ENCODE measurements around the gene ATG3. TPM values are rescaled to one million over a fixed set of nuclear protein-coding genes. Genes with fewer than 3 reads are reported as not detected.

Gene ATG3
- total and polyA plus RNA-seq, 2 donors (not counting 3 experiments of a cell fraction or from before 2014, with no cell fraction given) = 36.0 to 62.4 TPM

GRCh38 chr3:112587336-112587735, 25.6 kb upstream of the ATG3 start:
- Histone ChIP-seq H3K9me3 (replicated peaks; ENCODE audit: control insufficient read depth, insufficient read depth, low read length) (no peaks in the 10 kb centered on the region), H3K9me1 (replicated peaks; ENCODE audit: control insufficient read depth, extremely low read depth, insufficient read depth, low read length) (no peaks in the 10 kb centered on the region), H3K27ac (ENCODE audit: insufficient read depth, low read depth, low read length) (no peak overlapping the region), H4K20me1 (replicated peaks; ENCODE audit: control insufficient read depth, extremely low read depth, insufficient read depth, low read length) (no peaks in the 10 kb centered on the region), H3K79me2 (ENCODE audit: control insufficient read depth, insufficient read depth, low read length) (no peaks in the 10 kb centered on the region), H3K4me1 (ENCODE audit: control insufficient read depth, extremely low read depth, insufficient read depth, low read length) (peaks cover 4% of the 10 kb centered on the region), H3K36me3 (ENCODE audit: control insufficient read depth in 2 of 2, extremely low read depth in 1 of 2, insufficient read depth in 2 of 2, low read length in 2 of 2) (no peaks in the 10 kb centered on the region), H3K4me3 (replicated peaks in 1 of 3; ENCODE audit: insufficient read depth in 1 of 3, low read depth in 1 of 3, low read length in 3 of 3) (no peak overlapping the region), H2AFZ (ENCODE audit: low read depth, low read length) (no peak overlapping the region), H3K27me3 (ENCODE audit: control insufficient read depth in 2 of 2, insufficient read depth in 2 of 2, low read length in 2 of 2) (no peaks in the 10 kb centered on the region), H3K9ac (replicated peaks; ENCODE audit: extremely low read depth, insufficient read depth, low read length) (no peak overlapping the region), H3K4me2 (ENCODE audit: insufficient read depth, low read length) (no peak overlapping the region)
- no peak for FAIRE-seq
- ChIA-PET CTCF (no interaction called here), POLR2A (no interaction called here)
- dilution Hi-C loops (cut with MboI; ENCODE audit: extremely low pct_ligation_motif_present, low sequenced_read_pairs) = no loop called here
- BruUV-seq (replicated peaks) = no TSS peak
- DNase-seq (ENCODE audit: low read depth, low spot score) = no peak
- intact Hi-C loops (cut with micrococcal nuclease) = loop anchor here (10.0 kb wide), 1 partner anchor 697 kb away; no protein-coding TSS in a partner anchor
- TF ChIP-seq CTCF (IDR thresholded peaks at IDR 0.05; ENCODE audit: extremely low read depth in 1 of 2, insufficient read depth in 1 of 2, low read depth in 1 of 2, low read length in 2 of 2) (no peak), EZH2 (IDR thresholded peaks at IDR 0.05; ENCODE audit: borderline replicate concordance, low read depth, low read length, severe bottlenecking) (no peak), GATA2 (IDR thresholded peaks at IDR 0.05; ENCODE audit: insufficient read depth, insufficient read length, low read depth, low read length) (no peak), POLR2A (IDR thresholded peaks at IDR 0.05; ENCODE audit: low read depth, low read length) (no peak), MAX (IDR thresholded peaks at IDR 0.05; ENCODE audit: insufficient read depth, insufficient read length) (no peak), JUN (IDR thresholded peaks at IDR 0.05; ENCODE audit: borderline replicate concordance, insufficient read depth, insufficient read length, low read depth) (no peak), MYC (IDR thresholded peaks at IDR 0.05; ENCODE audit: low read depth, low read length) (no peak), POLR2AphosphoS5 (IDR thresholded peaks at IDR 0.05; ENCODE audit: insufficient read depth, low read depth, low read length) (no peak), FOS (IDR thresholded peaks at IDR 0.05; ENCODE audit: borderline replicate concordance, insufficient read depth, low read length) (no peak)

All from endothelial cell of umbilical vein (primary cell).